DMS 273 (cell line): ENCODE data around the gene RBM19.

ENCODE experiments used
- DNase-seq: peaks from one replicate; lab custom pipeline; 2025; ENCODE audit not compliant: unreplicated experiment; lab: John Stamatoyannopoulos, UW

The RBM19 gene

DNA sequence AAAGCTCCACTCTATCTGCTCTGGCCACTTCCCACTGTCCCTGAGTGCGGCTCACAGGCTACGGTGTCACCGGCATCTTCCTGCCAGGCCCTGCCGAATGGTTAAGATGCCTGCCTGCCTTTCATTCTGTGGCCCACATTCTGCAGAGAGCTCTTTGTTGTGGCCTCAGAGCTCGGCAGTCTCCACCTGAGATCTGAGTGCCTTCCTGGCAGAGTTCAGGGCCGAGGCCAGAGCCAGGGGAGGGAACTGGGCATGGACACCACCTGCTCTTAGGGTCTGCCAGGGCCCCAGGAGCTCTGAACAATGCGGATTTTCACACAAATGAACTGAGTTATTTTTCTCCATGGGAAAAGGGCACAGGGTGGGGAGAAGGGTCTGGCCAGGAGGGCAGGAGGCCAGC lies 127.2 kb downstream of the RBM19 start:
- no peak for DNase-seq

DNA sequence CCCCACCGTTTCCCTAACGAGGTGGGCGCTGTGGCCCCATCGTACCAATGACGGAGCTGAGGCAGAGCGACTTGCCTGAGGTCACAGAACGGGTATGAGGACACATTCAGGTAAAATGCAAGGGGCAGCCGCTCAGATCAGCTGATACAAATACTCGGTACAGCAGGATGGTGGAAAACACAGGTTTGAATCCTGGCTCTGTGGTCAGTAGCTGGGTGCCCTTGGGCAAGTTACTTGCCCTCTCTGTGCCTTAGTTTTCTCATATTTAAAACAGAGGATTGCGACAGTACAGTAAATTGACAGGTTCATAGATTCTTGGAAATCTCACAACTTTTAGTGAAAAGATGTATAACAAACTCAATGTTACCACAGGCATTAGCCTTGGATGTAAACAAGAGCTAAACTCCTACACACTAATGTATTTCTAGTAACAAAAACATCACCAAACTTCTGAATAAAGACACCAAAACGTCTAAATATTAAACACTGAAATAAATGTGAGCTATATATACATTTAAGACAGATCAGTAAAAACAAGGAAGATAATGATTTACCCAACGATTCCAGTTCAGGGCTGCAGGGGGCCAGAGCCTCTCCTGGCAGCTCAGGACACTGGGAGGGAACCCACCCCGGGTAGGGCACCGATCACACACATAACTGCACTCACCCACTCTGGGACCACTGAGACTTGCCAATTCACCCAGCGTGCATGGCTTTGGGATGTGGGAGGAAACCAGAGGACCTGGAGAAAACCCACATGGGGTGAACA lies 128.4 kb downstream of the RBM19 start:
- peak; percentile 6 for DNase-seq

DNA sequence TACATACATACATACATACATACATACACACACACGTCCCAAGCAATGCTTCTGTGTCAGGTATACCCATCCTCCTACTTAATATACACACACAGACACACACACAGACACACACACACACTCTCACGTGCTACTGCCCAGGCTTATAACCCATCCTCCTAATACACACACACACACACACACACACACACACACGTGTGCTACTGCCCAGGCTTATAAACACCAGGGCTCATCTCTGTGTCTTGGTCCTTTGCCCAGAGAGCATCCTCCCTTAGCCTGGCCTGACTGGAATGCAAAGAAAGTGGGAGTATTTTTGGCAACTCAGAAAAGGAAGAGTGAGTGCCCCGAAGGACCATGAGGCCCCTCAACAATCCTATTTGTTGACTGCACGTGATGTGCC lies 129.0 kb downstream of the RBM19 start:
- DNase-seq = no peak

DNA sequence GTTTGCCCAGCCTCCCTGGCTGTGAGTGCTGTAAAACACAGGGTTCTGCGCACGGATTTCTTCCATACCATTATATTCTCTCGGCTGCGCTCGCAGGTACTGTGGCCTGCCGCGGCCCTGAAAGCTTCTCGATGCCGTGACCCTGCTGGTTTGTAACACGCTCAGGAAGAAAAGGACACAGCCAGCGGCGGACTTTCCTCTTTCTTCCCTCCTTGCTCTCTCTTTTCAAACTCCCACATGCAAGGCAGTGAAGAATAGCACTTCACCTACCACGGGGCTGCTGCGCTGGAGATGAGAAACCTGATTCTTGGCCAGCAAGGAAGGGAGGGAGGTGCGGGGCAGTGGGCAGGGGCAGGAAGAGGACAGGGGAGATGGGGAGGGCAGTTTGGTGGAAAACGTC lies 130.2 kb downstream of the RBM19 start:
- DNase-seq = no peak

DNA sequence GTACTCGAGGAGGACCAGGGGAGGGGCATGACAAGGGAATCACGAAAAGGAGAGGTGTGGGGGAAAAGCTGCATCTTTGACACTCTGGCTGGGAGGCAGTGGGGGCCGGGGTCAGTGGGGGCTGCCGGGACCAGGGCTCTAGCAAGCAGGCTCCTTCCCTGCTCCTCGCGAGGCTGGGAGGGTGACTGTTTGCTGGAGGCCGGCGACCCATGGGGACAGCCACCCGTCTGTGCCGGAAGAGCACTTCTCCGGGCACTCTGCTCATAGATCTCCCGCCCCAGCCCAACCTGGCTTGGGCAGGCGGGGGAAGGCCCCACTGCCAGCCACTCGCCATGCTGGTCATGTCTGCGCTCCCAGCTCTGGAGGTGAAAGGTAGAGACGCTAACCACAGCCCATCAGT lies 130.7 kb downstream of the RBM19 start:
- no peak for DNase-seq

DNA sequence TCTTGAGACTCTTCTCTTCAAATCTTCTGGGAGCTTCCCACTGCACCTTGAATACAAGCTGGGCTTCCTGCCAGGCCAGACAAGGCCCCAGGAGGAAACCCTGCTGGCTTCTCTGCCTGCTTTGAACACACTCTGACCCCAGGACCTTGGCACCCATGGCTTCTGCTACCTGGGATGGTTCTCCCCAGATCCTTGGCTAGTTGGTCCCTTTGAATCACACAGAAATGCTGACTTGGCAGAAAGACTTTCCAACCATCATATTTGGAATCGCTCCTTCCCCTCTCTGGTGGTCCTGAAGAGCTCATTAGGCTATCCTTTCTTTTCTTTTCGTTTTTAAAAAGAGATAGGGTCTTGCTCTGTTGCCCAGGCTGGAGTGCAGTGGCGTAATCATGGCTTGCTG lies 132.7 kb downstream of the RBM19 start:
- DNase-seq = no peak

DNA sequence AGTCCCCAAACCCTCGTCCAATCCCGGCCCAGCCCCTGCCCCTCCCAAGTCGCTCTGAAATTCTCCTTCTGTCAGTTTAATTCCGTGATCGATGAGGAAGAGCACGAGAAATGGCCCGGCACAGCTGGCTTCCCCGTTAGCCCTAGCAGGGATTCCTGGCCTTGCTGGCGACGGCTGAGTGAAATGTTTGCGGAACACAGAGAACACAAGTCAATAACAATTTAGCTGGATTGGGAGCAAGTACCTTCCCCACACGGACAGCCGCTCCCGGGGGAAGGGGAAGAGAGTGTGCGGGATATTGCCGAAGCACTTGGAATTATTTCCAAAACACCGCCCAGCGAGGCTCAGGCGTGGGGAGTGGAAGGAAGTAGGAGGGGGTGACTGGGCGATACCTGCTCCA lies 134.6 kb downstream of the RBM19 start:
- DNase-seq = no peak

DNA sequence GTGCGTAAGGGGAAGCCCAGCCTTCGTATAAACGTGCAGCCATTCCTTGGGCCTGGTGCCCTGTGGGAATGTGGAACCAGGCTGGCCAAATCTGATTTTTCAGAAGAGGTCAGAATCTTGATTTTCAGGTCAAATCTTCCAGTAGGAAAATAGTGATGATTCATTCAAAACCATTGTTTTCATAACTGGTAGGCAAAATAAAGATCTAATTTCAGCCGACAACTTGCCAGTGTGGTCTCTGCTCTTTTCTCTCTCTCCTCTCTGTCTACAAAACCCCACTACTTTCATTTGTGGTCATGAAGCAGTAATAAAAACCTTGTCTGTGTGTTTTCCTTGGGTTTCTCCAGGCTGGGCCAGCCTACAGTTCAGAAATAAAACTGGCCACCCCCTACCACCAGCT lies 135.1 kb downstream of the RBM19 start:
- no peak for DNase-seq

DNA sequence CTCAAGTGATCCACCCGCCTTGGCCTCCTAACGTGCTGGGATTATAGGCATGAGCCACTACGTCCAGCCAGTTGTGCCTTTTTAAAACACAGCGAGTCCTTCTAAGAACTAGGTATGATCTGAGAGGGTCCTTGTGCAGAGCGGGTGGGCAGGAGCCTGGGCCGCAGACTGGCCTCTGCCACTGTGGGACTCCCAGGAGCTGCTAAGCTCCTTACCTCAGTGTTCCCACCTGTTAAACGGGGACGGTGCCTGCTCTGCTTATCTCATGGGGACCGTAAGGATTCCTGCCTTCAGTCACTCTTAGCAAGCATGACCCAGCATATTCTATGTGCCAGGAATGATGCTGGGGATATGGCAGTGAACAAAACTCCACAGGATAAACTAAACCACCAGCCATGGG lies 136.9 kb downstream of the RBM19 start:
- DNase-seq = no peak

DNA sequence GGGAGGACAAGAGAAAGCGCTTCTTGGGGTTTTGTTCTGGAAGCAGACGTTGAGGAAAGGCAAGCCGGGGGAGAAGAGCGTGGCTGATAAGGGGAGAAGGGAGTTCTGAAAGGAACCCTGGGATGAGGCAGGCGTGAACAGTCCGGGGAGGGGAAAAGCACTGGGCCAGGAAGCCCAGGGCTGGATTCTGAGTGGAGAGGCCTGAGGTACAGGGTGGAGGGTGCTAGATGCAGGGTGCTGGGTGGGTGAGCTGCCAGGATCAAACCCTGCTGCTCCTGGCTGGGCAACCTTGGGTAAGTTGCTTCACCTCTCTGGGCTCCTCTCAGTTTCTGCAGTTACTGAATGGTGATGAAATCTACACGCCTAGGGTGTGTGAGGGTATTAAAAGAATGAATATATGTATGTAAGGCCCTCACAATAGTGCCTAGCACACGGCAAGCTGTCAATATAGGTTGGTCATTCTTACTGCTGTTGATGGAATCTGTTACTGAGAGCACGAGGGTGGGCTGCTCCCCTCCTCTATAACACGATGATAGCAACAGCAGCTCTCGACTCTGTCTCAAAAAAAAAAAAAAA lies 138.5 kb downstream of the RBM19 start:
- no peak for DNase-seq

DNA sequence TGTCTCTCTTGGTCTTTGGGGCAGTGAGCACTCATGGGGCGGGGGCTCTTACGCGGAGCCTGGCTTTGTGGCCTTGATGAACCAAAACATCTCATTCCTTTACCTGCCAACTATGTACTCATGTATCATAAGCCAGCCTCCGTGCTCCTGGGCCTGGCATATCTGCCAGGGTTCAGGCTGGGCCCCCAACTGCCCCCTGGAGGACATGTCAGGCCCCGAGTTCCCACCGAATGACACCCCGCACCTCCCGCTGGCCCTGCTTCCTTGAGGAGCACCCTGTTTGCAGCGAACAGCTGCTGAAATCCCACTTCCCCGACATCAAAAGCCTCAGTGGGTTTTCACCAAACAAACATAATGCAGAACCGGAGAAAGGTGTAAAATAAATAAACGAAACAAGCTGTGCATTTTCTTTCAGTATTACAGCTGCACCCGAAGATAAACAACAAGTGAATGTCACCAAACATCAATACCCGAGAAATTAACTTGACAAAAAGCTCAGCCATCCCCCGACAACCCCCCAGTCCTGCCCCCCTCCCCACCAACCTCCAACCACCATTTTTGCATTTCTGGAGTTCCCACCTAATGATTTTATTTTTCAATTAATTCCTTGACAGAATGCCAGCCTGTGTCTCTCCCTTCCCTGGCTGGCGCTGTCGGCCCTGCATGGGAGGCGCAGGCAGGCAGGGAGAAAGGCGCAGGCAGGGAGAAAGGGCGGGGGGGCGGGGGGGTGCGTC lies 139.2 kb downstream of the RBM19 start:
- no peak for DNase-seq

DNA sequence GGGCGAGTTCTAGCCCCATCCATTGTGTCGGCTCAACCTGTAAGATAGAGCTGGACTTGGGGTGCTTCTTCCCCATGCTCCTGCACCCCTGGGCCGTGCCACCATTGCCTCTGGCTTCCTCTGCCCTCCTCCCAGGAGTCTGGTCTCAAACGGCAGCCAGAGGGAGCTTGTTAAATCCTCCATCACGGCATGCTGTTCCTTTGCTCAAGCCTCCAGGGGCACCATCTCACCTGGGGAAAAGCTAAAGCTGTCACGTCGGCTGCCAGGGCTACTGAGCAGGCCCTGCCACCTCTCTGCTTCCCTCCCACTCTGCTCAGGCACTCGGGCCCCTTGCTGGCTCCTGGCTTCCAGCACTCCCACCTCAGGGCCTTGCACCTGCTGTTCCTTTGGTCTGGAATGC lies 140.4 kb downstream of the RBM19 start:
- no peak for DNase-seq

DNA sequence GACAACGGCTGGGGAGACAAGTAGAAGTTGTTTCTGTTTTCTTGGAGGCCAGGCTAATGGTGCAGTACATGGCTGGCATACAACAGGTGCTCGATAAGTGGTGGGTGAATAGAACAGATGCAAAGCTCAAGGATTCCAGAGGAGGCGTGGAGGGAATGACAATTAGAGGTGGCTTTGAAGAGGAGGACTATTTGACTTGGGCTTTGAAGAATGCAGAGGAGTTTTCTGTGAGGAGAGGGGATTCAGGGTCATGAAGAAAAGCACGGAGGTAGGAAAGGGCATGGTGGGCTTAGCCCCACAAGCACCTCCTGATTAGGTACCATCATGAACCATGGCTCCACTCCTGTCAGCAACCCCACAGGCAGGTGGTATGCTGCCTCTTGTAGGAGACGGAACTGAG lies 142.3 kb downstream of the RBM19 start:
- DNase-seq = no peak

DNA sequence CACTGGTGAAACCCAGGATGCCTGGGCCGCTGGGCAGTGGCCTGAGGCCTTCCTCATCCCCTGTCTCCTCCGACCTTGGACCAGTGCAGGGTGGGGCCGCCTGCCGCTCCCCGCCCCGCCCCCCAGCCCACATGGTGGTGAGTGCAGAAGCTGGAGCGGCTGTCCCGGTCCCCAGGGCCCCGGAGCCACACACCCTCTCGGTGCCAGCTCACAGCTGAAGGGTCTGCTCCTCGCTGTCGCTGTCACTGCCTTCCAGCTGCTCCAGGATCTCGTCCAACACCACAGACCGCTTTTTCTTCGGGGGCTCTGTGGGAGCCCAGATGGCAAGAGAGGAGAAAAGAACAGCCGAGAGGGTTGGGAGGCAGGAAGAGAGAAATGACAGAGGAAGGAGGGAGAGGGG lies 143.1 kb downstream of the RBM19 start:
- peak; percentile 24 for DNase-seq

DNA sequence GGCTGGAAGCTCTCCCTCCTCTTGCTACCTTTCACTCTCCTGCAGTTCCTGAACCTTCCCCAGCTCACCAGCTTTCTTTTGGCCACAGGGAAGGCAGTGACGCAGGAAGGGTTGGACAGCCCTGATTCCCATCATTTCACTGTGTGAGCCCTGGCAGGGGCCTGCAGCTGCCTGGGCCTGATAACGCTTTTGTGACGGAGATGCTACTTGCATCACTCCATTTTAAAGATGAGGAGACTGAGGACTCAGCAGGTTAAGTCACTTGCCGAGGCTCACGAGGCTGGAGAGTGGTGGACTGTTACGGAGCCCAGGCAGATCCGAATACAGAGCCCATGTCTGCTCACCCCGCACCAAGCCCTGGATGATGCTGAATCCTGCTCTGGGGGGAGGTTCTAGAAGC lies 145.3 kb downstream of the RBM19 start:
- no peak for DNase-seq

DNA sequence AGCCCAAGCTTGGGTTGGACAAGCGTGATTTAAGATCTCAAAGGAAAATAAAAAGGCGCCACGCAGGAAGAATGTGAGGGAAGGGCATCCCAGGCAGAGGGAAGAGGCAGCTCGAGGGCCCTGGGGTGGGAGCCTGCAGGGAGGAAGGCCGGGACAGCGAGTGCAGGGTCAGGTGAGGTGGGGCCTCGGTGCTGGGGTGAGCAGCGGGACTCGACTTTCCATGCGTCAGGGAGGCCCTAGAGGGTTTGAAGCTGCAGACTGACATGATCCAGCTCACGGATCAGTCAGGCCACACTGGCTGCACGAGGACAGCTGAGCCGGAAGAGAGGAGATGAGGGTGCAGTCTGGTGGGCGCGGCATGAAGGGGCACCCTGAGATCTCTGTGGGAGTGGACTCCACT lies 145.8 kb downstream of the RBM19 start:
- DNase-seq = no peak

DNA sequence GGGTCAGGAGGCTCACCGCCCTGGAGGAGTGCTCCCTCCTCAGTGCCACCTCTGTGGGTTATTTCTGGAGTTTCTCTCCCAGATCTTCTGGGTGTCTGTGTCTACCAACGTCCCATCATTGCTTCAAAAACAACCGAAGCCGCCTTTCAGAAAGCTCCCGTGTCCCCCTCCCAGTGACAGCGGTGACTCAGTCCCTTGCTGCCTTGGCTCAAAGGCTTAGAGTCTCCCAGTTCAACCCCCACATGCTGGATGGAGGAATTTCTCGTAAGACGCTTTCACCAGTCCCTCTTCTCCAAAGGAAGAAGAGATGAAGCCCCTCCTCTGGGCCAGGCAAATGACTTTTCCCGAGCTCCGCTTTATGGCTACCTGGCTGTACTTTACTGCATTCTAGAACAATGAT lies 146.6 kb downstream of the RBM19 start:
- no peak for DNase-seq

DNA sequence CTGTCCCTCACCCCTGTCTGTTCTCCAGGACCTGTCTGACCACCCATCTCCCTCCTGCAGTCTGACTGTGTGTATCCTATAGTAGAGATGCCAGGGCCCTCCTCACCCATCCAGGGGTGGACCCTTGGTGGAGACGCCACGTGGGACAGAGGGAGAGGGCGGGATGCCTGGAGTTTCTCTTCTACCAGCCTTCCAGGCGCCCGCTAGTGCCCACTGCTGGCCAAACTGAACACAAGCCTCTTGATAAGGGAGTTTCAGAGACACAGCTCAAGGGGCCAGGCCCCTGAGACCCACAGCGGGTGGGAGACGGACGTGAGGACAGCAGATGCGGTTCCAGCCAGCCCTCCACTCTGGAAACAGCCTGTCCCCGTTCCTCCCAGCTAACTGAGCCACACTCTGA lies 147.3 kb downstream of the RBM19 start:
- peak; percentile 51 for DNase-seq

DNA sequence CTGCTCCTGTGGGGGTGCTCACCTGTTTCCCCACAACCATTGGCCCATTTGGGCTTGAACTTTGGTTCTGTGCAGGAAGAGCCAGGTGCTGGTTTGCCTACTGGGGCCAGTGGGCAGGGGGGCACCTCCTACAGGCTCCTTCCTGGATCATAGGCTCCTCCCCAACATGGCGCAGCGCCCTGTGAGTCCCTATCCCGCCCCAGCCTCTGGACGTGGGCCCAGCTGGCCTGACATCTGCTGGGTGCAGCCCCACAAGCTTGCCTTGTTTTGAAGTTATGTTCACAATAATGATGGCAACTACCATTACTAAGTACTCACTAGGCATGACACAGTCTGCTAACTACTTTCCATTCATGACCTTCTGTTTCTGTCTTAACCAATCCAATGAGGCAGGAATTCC lies 147.8 kb downstream of the RBM19 start:
- DNase-seq = peak; percentile 93

DNA sequence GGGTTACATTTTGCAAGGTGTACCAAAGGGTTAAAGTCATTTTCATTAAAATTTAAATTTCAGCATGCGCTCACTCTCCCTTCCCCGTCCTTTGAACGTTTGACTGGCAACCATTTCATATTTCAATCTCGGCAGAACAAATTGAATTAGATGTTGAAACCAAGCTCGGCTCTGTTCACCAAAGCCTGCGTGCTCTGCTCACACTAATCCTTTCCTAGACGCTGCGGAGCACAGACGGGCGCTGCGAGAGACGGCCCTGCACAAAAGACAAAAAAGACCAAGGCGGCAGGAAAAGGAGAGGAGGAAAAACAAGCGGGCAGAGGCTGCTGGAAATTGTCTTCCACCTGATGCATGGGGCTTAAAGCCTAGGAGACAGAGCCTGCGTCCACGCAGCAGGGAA lies 149.3 kb downstream of the RBM19 start:
- no peak for DNase-seq

DNA sequence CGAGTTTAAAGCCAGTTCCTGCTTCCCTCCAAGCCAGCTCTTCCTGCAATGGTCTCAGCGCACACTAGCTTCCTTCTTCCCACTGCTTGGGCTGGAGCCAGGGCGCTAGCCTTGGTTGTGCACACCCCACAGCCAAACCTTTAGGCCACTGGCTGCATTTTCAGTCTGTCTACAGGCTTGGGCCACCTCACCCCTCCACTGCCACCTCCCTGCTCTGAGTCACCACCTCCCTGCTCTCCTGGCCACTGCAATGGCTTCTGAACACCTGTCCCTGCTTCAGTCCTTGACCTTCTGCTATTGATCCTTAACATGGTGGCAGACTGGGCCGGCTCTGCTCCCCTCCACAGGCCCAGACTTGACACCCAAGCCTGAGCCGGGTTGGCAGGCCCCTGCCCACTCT lies 151.1 kb downstream of the RBM19 start:
- no peak for DNase-seq

DNA sequence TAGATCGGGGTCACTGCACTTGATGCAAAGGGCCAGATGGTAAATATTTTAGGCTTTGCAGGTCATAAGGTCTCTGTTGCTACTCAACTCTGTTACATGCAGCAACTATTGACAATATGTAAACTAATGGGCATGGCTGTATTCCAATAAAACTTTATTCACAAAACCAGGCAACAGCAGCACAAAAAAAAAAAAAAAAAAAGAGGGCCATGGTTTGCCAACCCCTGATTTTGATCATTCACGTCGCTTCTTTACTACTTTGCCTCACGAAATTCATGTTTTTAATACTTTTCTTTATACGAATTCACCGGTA lies 152.9 kb downstream of the RBM19 start:
- DNase-seq = no peak
